ENCODE measurements around the gene NRF1.
"Not testable (repeated sequence)": the region's sequence is repeated elsewhere in the genome, so short reads cannot be mapped to it uniquely, and the experiment has no call there.

NRF1 gene

DNA sequence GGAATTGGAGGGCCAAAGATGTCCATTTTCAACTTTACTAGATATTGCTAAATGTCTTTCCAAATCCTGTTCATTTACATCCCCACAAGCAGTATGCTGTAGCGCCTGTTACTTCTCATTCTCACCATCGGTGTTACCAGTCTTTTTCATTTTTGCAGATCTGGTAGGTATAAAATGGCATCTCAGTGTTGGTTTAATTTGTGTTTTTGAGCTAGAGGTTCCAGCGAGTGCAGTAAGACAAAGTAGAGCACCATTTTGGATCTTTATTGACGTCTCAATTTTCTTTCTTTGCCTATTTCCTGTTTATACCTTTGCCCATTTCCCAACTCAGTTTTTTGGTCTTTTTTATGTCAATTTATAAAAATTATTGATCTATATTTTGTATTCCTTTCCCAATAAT lies 55.6 kb downstream of the NRF1 start:
- TF ChIP-seq, protein P1, sequence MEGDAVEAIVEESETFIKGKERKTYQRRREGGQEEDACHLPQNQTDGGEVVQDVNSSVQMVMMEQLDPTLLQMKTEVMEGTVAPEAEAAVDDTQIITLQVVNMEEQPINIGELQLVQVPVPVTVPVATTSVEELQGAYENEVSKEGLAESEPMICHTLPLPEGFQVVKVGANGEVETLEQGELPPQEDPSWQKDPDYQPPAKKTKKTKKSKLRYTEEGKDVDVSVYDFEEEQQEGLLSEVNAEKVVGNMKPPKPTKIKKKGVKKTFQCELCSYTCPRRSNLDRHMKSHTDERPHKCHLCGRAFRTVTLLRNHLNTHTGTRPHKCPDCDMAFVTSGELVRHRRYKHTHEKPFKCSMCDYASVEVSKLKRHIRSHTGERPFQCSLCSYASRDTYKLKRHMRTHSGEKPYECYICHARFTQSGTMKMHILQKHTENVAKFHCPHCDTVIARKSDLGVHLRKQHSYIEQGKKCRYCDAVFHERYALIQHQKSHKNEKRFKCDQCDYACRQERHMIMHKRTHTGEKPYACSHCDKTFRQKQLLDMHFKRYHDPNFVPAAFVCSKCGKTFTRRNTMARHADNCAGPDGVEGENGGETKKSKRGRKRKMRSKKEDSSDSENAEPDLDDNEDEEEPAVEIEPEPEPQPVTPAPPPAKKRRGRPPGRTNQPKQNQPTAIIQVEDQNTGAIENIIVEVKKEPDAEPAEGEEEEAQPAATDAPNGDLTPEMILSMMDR (conservative IDR thresholded peaks at IDR 0.05; ENCODE audit: control insufficient read depth, insufficient read depth, low read depth, low read length), result no peak
- DNase-seq (ENCODE audit: low read depth), result no peak
- H3K4me3 ChIP-seq (ENCODE audit: control insufficient read depth, low read depth, low read length), result no peak overlapping the region

DNA sequence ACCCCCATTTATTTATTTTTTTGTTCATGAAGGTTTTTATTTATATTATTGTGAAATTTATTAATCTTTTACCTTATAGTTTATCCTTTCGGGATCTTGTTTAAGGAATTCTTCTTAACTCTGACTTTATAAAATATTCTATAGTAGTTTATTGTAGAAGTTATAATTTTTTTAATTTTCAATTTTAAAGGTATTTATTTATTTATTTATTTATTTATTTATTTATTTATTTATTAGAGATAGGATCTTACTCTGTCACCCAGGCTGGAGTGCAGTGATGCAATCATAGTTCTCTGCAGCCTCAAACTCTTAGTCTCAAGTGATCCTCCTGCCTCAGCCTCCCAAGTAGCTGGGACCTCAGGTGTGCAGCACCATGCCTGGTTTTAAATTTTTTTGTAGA lies 56.0 kb downstream of the NRF1 start:
- H3K4me3 ChIP-seq (ENCODE audit: control insufficient read depth, low read depth, low read length), result no peak overlapping the region
- TF ChIP-seq, protein P1 (conservative IDR thresholded peaks at IDR 0.05; ENCODE audit: control insufficient read depth, insufficient read depth, low read depth, low read length), result no peak
- DNase-seq (ENCODE audit: low read depth), result no peak

DNA sequence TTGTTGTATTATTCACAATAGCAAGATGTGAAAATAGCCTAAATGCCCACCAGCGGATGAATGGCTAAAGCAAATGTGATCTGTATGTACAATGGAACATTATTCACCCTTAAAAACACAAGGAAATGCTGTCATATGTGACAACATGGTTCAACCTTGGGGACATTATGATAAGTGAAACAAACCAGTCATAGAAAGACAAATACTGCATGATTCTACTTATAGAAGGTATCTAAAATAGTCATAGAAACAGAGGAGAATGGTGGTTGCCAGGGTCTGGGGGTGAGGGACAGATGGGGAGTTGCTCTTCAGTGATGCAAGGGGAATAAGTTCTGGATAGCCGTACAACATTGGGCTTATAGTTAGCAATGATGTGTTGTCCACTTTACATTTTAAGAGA lies 58.4 kb downstream of the NRF1 start:
- TF ChIP-seq, protein P1 (conservative IDR thresholded peaks at IDR 0.05; ENCODE audit: control insufficient read depth, insufficient read depth, low read depth, low read length), result no peak
- no peak for DNase-seq (ENCODE audit: low read depth)
- H3K4me3 ChIP-seq (ENCODE audit: control insufficient read depth, low read depth, low read length), result no peak overlapping the region

DNA sequence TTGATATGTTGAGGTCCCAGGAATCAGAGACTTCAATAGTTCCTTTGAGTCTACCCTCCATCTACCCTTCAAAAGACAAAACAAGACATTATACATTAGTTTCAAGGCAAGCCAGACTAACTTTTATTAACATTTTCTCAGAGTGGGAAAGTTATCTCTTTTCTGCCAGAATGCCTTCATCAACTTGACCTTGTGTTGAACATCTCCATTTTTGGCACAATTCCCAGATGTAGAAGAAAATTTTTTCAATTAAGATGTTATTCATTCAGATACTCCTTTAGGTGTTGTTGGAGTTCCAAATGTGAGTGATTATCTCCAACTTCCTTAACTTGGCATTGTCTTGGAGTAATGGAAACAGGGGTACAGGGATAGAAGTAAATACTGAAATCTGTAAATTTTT lies 59.1 kb downstream of the NRF1 start:
- DNase-seq (ENCODE audit: low read depth), result peak; percentile 24
- TF ChIP-seq, protein P1 (conservative IDR thresholded peaks at IDR 0.05; ENCODE audit: control insufficient read depth, insufficient read depth, low read depth, low read length), result no peak
- H3K4me3 ChIP-seq (ENCODE audit: control insufficient read depth, low read depth, low read length), result no peak overlapping the region

DNA sequence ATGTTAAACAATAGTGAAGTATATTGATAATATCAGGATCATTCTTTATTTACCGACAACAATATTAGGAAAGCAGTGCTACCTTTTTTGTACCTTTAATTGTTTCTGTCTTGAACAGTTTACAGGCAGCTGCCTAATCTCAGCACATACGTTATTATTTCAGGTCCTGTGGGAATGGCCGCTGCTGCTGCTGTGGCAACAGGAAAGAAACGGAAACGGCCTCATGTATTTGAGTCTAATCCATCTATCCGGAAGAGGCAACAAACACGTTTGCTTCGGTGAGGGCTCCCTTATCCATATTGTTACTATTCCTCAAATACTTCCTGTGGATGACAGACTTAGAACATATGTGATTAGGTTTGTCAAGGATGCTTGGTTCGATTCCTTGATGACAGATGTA lies 59.7 kb downstream of the NRF1 start:
- no peak for DNase-seq (ENCODE audit: low read depth)
- no peak overlapping the region for H3K4me3 ChIP-seq (ENCODE audit: control insufficient read depth, low read depth, low read length)
- TF ChIP-seq, protein P1 (conservative IDR thresholded peaks at IDR 0.05; ENCODE audit: control insufficient read depth, insufficient read depth, low read depth, low read length), result no peak

DNA sequence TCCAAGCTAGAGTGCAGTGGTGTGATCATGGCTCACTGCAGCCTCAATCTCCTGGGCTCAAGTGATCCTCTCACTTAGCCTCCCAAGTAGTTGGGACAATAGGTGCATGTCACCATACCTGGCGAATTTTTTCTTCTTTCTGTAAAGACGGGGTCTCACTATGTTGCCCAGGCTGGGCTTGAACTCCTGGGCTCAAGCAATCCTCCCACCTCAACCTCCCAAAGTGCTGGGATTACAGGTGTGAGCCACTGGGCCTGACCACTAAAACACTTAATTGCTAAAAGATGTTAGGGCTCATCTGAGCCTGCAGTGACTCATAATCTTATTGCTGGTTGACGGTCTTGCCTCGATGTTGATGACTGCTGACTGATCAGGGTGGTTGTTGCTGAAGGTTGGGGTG lies 63.0 kb downstream of the NRF1 start:
- not testable (repeated sequence) for DNase-seq (ENCODE audit: low read depth); H3K4me3 ChIP-seq (ENCODE audit: control insufficient read depth, low read depth, low read length)

DNA sequence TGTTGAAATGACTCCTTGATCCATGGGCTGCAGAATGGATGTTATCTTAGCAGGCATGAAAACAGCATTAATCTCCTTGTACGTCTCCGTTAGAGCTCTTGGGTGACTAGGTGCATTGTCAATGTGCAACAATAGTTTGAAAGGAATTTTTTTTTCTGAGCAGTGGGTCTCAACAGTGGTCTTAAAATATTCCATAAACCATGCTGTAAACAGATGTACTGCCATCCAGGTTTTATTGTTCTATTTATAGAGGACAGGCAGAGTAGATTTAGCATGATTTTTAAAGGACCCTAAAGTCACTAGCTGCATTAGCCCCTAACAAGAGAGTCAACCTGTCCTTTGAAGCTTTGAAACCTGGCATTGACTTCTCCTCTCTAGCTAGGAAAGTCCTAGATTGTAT lies 64.0 kb downstream of the NRF1 start:
- no peak for DNase-seq (ENCODE audit: low read depth)
- TF ChIP-seq, protein P1 (conservative IDR thresholded peaks at IDR 0.05; ENCODE audit: control insufficient read depth, insufficient read depth, low read depth, low read length), result no peak
- H3K4me3 ChIP-seq (ENCODE audit: control insufficient read depth, low read depth, low read length), result no peak overlapping the region
